HepG2 (cell line): Measurements from ENCODE around the gene TMEM235. TPM values are rescaled to one million over a fixed set of nuclear protein-coding genes. Genes with fewer than 3 reads are reported as not detected.

ENCODE experiments used
- ATAC-seq: fragments of 200-7000 bp; cut with Tn5 transposase; 3 replicates; pipeline ENCODE4 v1.9.1; 2020; ENCODE audit warnings: mild to moderate bottlenecking, moderate library complexity
- BruUV-seq: library from RNA; stranded (reverse); fragments of 400-500 nt; replicated peaks from 2 replicates; lab custom pipeline; 2021; lab: Mats Ljungman, UMichigan
- CTCF ChIA-PET: fragments of 300-600 bp; formaldehyde crosslinking; extraction: SDS; loops from one replicate; lab custom pipeline; 2021; ENCODE audit warnings: low total read pairs, inconsistent platforms, low intra/inter-chr PET ratio; lab: Yijun Ruan, JAX
- POLR2A ChIA-PET: fragments of 350-600 bp; sonication (Branson Sonifier 250); formaldehyde crosslinking; loops from one replicate; lab custom pipeline; 2020; ENCODE audit warnings: antibody characterized with exemption, inconsistent platforms; lab: Yijun Ruan, JAX
- DNase-seq: peaks from one replicate; pipeline ENCODE4 v3.0.0-alpha.2; 2015; ENCODE audit warnings: low spot score
- FAIRE-seq: peaks from 3 replicates; lab custom pipeline; 2011; peaks lifted over from hg19 to GRCh38; lab: Jason Lieb, UNC
- H2AFZ ChIP-seq: one replicate; pipeline ENCODE4 v1.6.1; 2011; ENCODE audit warnings: low read length, inconsistent platforms
- H3K27ac ChIP-seq: fragments of 300-600 bp; 3 replicates; pipeline ENCODE4 v1.8.0; 2011; ENCODE audit warnings: mixed run types, mild to moderate bottlenecking, mixed read lengths, low read length, inconsistent platforms; ENCODE audit not compliant: insufficient read depth; ENCODE audit errors: extremely low read length
- H3K27me3 ChIP-seq, 2 experiments: fragments of 200-600 bp in 1 of 2; 2 replicates in 1 of 2; 3 replicates in 1 of 2; pipeline versions ENCODE4 v1.6.0 to v1.8.0; 2011; ENCODE audit warnings: low read length in 2 of 2, mild to moderate bottlenecking in 2 of 2, moderate library complexity in 2 of 2, inconsistent platforms in 1 of 2; ENCODE audit not compliant: insufficient read depth in 2 of 2, control insufficient read depth in 1 of 2
- H3K36me3 ChIP-seq, 2 experiments: fragments of 200-600 bp in 1 of 2; replicated peaks in 1 of 2; 2 replicates in 1 of 2; 3 replicates in 1 of 2; pipeline versions ENCODE4 v1.5.1 to v1.8.0; 2011; ENCODE audit warnings: low read length in 2 of 2, inconsistent platforms in 1 of 2; ENCODE audit not compliant: insufficient read depth in 2 of 2, control insufficient read depth in 1 of 2
- H3K4me1 ChIP-seq: 2 replicates; pipeline ENCODE4 v1.5.1; 2012; ENCODE audit warnings: low read length, inconsistent platforms; ENCODE audit not compliant: insufficient read depth
- H3K4me2 ChIP-seq: 2 replicates; pipeline ENCODE4 v1.6.0; 2011; ENCODE audit warnings: low read depth, low read length, inconsistent platforms
- H3K4me3 ChIP-seq, 3 experiments: fragments of 200-600 bp in 1 of 3; sonication (generic), shearing (Covaris generic) in 1 of 3; replicated peaks in 1 of 3; 2 replicates each; pipeline ENCODE4 v1.5.1; 2011 to 2016; ENCODE audit warnings: low read length in 3 of 3, inconsistent platforms in 2 of 3, low read depth in 2 of 3, mild to moderate bottlenecking in 2 of 3, control low read depth in 1 of 3, mixed read lengths in 1 of 3; ENCODE audit not compliant: insufficient read depth in 1 of 3
- H3K79me2 ChIP-seq: one replicate; pipeline ENCODE4 v1.6.1; 2011; ENCODE audit warnings: low read length, inconsistent platforms; ENCODE audit not compliant: insufficient read depth
- H3K9ac ChIP-seq: 2 replicates; pipeline ENCODE4 v1.6.0; 2011; ENCODE audit warnings: mild to moderate bottlenecking, low read depth, low read length, inconsistent platforms; ENCODE audit not compliant: insufficient read depth
- H3K9me3 ChIP-seq: 2 replicates; pipeline ENCODE4 v1.5.1; 2012; ENCODE audit warnings: mild to moderate bottlenecking, low read length
- H4K20me1 ChIP-seq: 2 replicates; pipeline ENCODE4 v1.6.0; 2011; ENCODE audit warnings: inconsistent platforms, mild to moderate bottlenecking, low read length, moderate library complexity; ENCODE audit not compliant: insufficient read depth
- BATF2 ChIP-seq: sonication (generic); formaldehyde crosslinking; IDR thresholded peaks from 2 replicates; pipeline ENCODE4 v1.8.0; 2022; ENCODE audit warnings: mild to moderate bottlenecking, missing genetic modification reagents, moderate library complexity
- CEBPB ChIP-seq: IDR thresholded peaks from 2 replicates; pipeline ENCODE4 v1.6.1; 2011; ENCODE audit warnings: low read depth, low read length, improper control_type of control experiment, borderline replicate concordance
- FOXK2 ChIP-seq: fragments of 450-650 bp; IDR thresholded peaks from 2 replicates; pipeline ENCODE4 v1.6.1; 2016
- HMG20B ChIP-seq: conservative IDR thresholded peaks from 2 replicates; pipeline ENCODE4 v1.6.1; 2016; ENCODE audit warnings: missing genetic modification reagents, missing compliant biosample characterization
- HMGXB4 ChIP-seq, 2 experiments: sonication (generic) in 1 of 2; formaldehyde crosslinking in 1 of 2; IDR thresholded peaks; 2 replicates each; pipeline versions ENCODE4 v1.4.0 to v1.6.1; 2018 to 2020; ENCODE audit warnings: missing genetic modification reagents in 2 of 2, borderline replicate concordance in 1 of 2, low read depth in 1 of 2, mild to moderate bottlenecking in 1 of 2, missing biosample characterization in 1 of 2
- JUND ChIP-seq: sonication (generic); formaldehyde crosslinking; IDR thresholded peaks from 2 replicates; pipeline ENCODE4 v1.8.0; 2022; ENCODE audit warnings: mild to moderate bottlenecking, missing genetic modification reagents
- NFIB ChIP-seq: sonication (generic); formaldehyde crosslinking; IDR thresholded peaks from 2 replicates; pipeline ENCODE4 v1.9.0; 2021; ENCODE audit warnings: missing genetic modification reagents, mild to moderate bottlenecking, borderline replicate concordance
- NFYC ChIP-seq: IDR thresholded peaks from 2 replicates; pipeline ENCODE4 v1.6.1; 2016; ENCODE audit warnings: missing genetic modification reagents, missing compliant biosample characterization
- SMC3 ChIP-seq: IDR thresholded peaks from 2 replicates; pipeline ENCODE4 v1.6.1; 2011; ENCODE audit warnings: low read length, improper control_type of control experiment
- SOX13 ChIP-seq, 3 experiments: fragments of 450-650 bp in 1 of 3; sonication (generic) in 1 of 3; formaldehyde crosslinking in 1 of 3; IDR thresholded peaks in 2 of 3; conservative IDR thresholded peaks in 1 of 3; 2 replicates each; pipeline versions ENCODE4 v1.5.0 to v1.6.1; 2016 to 2020; ENCODE audit warnings: antibody characterized with exemption in 1 of 3, mild to moderate bottlenecking in 1 of 3, missing compliant biosample characterization in 1 of 3, missing genetic modification reagents in 1 of 3, moderate library complexity in 1 of 3
- TEAD3 ChIP-seq: optimal IDR thresholded peaks from 2 replicates; pipeline ENCODE3; 2016; ENCODE audit warnings: borderline replicate concordance
- ZBTB46 ChIP-seq: sonication (generic); formaldehyde crosslinking; IDR thresholded peaks from 2 replicates; pipeline ENCODE4 v1.4.0; 2020; ENCODE audit warnings: mild to moderate bottlenecking, missing genetic modification reagents, borderline replicate concordance
- ZMYM2 ChIP-seq: sonication (generic); formaldehyde crosslinking; IDR thresholded peaks from 2 replicates; pipeline ENCODE4 v1.8.0; 2022; ENCODE audit warnings: mild to moderate bottlenecking, missing genetic modification reagents
- ZNF207 ChIP-seq: fragments of 450-650 bp; IDR thresholded peaks from 2 replicates; pipeline ENCODE4 v1.6.1; 2016; ENCODE audit warnings: antibody characterized with exemption, borderline replicate concordance
- ZNF350 ChIP-seq: sonication (generic); formaldehyde crosslinking; IDR thresholded peaks from 2 replicates; pipeline ENCODE4 v1.4.0; 2020; ENCODE audit warnings: mild to moderate bottlenecking, low read depth, missing genetic modification reagents, borderline replicate concordance
- ZNF513 ChIP-seq: sonication (generic); formaldehyde crosslinking; conservative IDR thresholded peaks from 2 replicates; pipeline ENCODE4 v1.5.0; 2020; ENCODE audit warnings: missing genetic modification reagents
- WGBS: methylation state at CpG from one replicate; pipeline ENCODE4 v1.1.6; 2017; ENCODE audit warnings: low lambda C conversion rate; 5-methylcytosine and 5-hydroxymethylcytosine counted together
- in situ Hi-C: cut with HindIII; loops from 2 replicates; pipeline ENCODE4 v1.10.0; 2017; ENCODE audit warnings: low pct_unique_long_range_greater_than_20kb; ENCODE audit not compliant: extremely low pct_ligation_motif_present
- intact Hi-C: fragments of 100-400 bp; cut with micrococcal nuclease; formaldehyde crosslinking; loops from one replicate; pipeline ENCODE4 v1.10.0; 2022; ENCODE audit not compliant: unreplicated experiment
- polyA plus RNA-seq, 8 experiments: library from polyadenylated mRNA; depleted of rRNA in 3 of 8; stranded (reverse) in 7 of 8; unstranded in 1 of 8; fragments of >200 nt; fragmentation: Illumina TruSeq in 4 of 8; extraction: Trizol in 4 of 8; gene quantifications; 2 replicates each; pipeline versions ENCODE4 v1.2.1 to v1.2.3, GENCODE V29; 2011 to 2016; ENCODE audit warnings: low read depth in 4 of 8, missing spikeins in 1 of 8, mixed read lengths in 1 of 8; ENCODE audit not compliant: insufficient read depth in 1 of 8
- total RNA-seq, 5 experiments: library from RNA; depleted of rRNA; stranded (reverse); fragments of >200 nt; fragmentation: Illumina TruSeq; extraction: Trizol; gene quantifications; 2 replicates each; pipeline ENCODE4 v1.2.3, GENCODE V29; 2016; ENCODE audit warnings: low read depth in 1 of 5

Gene TMEM235
- total and polyA plus RNA-seq, 2 of the 13 experiments (the other 11 are each of a cell fraction or from before 2014, with no cell fraction given) = not detected

DNA sequence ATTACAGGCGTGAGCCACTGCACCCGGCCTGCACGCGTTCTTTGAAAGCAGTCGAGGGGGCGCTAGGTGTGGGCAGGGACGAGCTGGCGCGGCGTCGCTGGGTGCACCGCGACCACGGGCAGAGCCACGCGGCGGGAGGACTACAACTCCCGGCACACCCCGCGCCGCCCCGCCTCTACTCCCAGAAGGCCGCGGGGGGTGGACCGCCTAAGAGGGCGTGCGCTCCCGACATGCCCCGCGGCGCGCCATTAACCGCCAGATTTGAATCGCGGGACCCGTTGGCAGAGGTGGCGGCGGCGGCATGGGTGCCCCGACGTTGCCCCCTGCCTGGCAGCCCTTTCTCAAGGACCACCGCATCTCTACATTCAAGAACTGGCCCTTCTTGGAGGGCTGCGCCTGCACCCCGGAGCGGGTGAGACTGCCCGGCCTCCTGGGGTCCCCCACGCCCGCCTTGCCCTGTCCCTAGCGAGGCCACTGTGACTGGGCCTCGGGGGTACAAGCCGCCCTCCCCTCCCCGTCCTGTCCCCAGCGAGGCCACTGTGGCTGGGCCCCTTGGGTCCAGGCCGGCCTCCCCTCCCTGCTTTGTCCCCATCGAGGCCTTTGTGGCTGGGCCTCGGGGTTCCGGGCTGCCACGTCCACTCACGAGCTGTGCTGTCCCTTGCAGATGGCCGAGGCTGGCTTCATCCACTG is 17.3 kb upstream of the TMEM235 start, which contains the start of gene BIRC5 (continued):
- no peak for TF ChIP-seq CEBPB
- TF ChIP-seq, all 625 proteins: peak for 358

DNA sequence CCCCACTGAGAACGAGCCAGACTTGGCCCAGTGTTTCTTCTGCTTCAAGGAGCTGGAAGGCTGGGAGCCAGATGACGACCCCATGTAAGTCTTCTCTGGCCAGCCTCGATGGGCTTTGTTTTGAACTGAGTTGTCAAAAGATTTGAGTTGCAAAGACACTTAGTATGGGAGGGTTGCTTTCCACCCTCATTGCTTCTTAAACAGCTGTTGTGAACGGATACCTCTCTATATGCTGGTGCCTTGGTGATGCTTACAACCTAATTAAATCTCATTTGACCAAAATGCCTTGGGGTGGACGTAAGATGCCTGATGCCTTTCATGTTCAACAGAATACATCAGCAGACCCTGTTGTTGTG is 16.7 kb upstream of the TMEM235 start:
- 2% methylated on average over 5 of the region's 5 CpGs for WGBS
- Histone ChIP-seq H2AFZ (no peak overlapping the region), H3K27ac (peak overlapping the region; percentile 72), H3K9me3 (no peaks in the 10 kb centered on the region), H3K9ac (peak overlapping the region; percentile 89), H3K4me3 (peak overlapping the region; percentile 82 to 93 (median 91)), H3K79me2 (peaks cover 24% of the 10 kb centered on the region), H3K27me3 (no peaks in the 10 kb centered on the region; a peak in 1 of 5 replicates), H4K20me1 (no peaks in the 10 kb centered on the region), H3K4me2 (peak overlapping the region; percentile 85), H3K4me1 (peaks cover 26% of the 10 kb centered on the region), H3K36me3 (peaks cover 12 to 20% of the 10 kb centered on the region in 2 experiments)
- intact Hi-C loops (loop anchor here (1.0 kb wide), 1 partner anchor 33 kb away; no protein-coding TSS in a partner anchor), in situ Hi-C loops (no loop called here)
- ATAC-seq = no peak
- ChIA-PET CTCF (no interaction called here), POLR2A (interaction anchor here (1.1 kb wide), 1 partner anchor 27 kb away, joined by 4 read pairs; no protein-coding TSS in a partner anchor)
- FAIRE-seq = no peak
- DNase-seq = no peak
- BruUV-seq = no TSS peak
- no peak for TF ChIP-seq ZMYM2
- no peak for TF ChIP-seq ZNF513
- no peak for TF ChIP-seq ZNF350
- TF ChIP-seq HMG20B = no peak
- TF ChIP-seq NFIB (CRISPR knock-in tag) = no peak
- TF ChIP-seq SOX13 (IDR thresholded peaks at IDR 0.05) = no peak
- TF ChIP-seq SOX13 (CRISPR knock-in tag; conservative IDR thresholded peaks at IDR 0.05 in 1 of 2, IDR thresholded peaks at IDR 0.05 in 1 of 2) = no peak
- no peak for TF ChIP-seq SMC3
- 0 out of 2 replicates have a peak, but pooled peaks have one; percentile 8 for TF ChIP-seq ZBTB46 (CRISPR knock-in tag)
- TF ChIP-seq BATF2 (CRISPR knock-in tag) = no peak
- no peak for TF ChIP-seq ZNF207
- TF ChIP-seq HMGXB4 (CRISPR knock-in tag; IDR thresholded peaks at IDR 0.05; ENCODE audit: borderline replicate concordance in 1 of 2, low read depth in 1 of 2) = 0 out of 4 replicates have a peak, but pooled peaks of 1 of the 2 experiments have one; percentile 7
- TF ChIP-seq FOXK2 = no peak
- TF ChIP-seq TEAD3 (CRISPR knock-in tag) = no peak
- TF ChIP-seq JUND (CRISPR knock-in tag) = no peak
- TF ChIP-seq NFYC = no peak
